Thoracic aorta (tissue), 2 donors: Measurements from ENCODE around the gene TENM3. TPM values are rescaled to one million over a fixed set of nuclear protein-coding genes. Genes with fewer than 3 reads are reported as not detected.

Experiments used
- ATAC-seq: fragments of 150-250 bp; one replicate; pipeline ENCODE4 v1.8.0; 2017; ENCODE audit warnings: low read depth; ENCODE audit not compliant: insufficient number of reproducible peaks, low FRiP score
- DNase-seq: peaks from one replicate; pipeline ENCODE4 v3.0.0-alpha.2; 2020; ENCODE audit warnings: low spot score
- H3K27ac ChIP-seq, 2 donors: fragments of 200-600 bp; sonication (generic); 1 replicate in 1 of 2; 2 replicates in 1 of 2; pipeline ENCODE4 v1.5.1; 2016; ENCODE audit warnings: mild to moderate bottlenecking in 2 of 2, moderate library complexity in 2 of 2
- H3K27me3 ChIP-seq: fragments of 200-600 bp; sonication (generic); replicated peaks from 2 replicates; pipeline ENCODE4 v1.6.0; 2016; ENCODE audit warnings: mild to moderate bottlenecking; ENCODE audit not compliant: insufficient read depth
- H3K36me3 ChIP-seq: fragments of 200-600 bp; sonication (generic); one replicate; pipeline ENCODE4 v1.5.1; 2016
- H3K4me1 ChIP-seq, 2 donors: fragments of 200-600 bp; sonication (generic); 1 replicate in 1 of 2; 2 replicates in 1 of 2; pipeline versions ENCODE4 v1.5.1 to v1.6.0; 2016; ENCODE audit warnings: low read depth in 2 of 2, mild to moderate bottlenecking in 1 of 2; ENCODE audit not compliant: control insufficient read depth in 1 of 2
- H3K4me3 ChIP-seq: fragments of 200-600 bp; sonication (generic); 2 replicates; pipeline ENCODE4 v1.5.1; 2016; ENCODE audit warnings: mild to moderate bottlenecking
- H3K9me3 ChIP-seq: fragments of 200-600 bp; sonication (generic); 2 replicates; pipeline ENCODE4 v1.5.1; 2016
- total RNA-seq, 2 donors: library from RNA; depleted of rRNA; stranded (reverse); fragments of >200 nt; gene quantifications; one replicate each; pipeline versions ENCODE4 v1.1.0 to v1.2.3, GENCODE V29; 2016
- TF ChIP-seq, protein P1 (sequence below): fragments of 200-600 bp; sonication (generic); IDR thresholded peaks from one replicate; pipeline ENCODE4 v1.5.1; 2019; ENCODE audit warnings: antibody characterized with exemption

TENM3 gene
- total RNA-seq, 2 donors from 2014 or later: 0.68 to 8.0 TPM

DNA sequence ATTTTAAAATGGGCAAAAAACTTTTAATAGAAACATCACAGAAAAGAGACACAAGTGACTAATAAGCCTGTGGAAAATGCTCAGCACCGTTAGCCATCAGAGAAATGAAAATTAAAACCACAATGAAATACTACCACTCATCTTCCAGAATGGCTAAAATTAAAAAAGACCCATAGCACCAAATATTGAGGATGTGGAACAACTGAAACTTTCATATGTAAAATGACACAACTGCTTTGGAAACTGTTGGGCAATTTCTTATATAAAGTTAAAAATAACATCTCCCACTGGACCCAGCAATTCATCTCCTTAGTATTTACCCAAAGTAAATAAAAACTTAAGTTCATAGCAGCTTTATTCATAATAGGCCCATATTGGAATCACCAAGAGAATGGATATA is 94.2 kb downstream of the TENM3 start:
- no peak for ATAC-seq
- Histone ChIP-seq H3K4me3 (no peak overlapping the region), H3K36me3 (no peaks in the 10 kb centered on the region), H3K4me1 (no peaks in the 10 kb centered on the region), H3K27ac (no peak overlapping the region), H3K9me3 (no peaks in the 10 kb centered on the region), H3K27me3 (no peaks in the 10 kb centered on the region)
- no peak for DNase-seq
- TF ChIP-seq, protein P1, sequence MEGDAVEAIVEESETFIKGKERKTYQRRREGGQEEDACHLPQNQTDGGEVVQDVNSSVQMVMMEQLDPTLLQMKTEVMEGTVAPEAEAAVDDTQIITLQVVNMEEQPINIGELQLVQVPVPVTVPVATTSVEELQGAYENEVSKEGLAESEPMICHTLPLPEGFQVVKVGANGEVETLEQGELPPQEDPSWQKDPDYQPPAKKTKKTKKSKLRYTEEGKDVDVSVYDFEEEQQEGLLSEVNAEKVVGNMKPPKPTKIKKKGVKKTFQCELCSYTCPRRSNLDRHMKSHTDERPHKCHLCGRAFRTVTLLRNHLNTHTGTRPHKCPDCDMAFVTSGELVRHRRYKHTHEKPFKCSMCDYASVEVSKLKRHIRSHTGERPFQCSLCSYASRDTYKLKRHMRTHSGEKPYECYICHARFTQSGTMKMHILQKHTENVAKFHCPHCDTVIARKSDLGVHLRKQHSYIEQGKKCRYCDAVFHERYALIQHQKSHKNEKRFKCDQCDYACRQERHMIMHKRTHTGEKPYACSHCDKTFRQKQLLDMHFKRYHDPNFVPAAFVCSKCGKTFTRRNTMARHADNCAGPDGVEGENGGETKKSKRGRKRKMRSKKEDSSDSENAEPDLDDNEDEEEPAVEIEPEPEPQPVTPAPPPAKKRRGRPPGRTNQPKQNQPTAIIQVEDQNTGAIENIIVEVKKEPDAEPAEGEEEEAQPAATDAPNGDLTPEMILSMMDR: no peak

DNA sequence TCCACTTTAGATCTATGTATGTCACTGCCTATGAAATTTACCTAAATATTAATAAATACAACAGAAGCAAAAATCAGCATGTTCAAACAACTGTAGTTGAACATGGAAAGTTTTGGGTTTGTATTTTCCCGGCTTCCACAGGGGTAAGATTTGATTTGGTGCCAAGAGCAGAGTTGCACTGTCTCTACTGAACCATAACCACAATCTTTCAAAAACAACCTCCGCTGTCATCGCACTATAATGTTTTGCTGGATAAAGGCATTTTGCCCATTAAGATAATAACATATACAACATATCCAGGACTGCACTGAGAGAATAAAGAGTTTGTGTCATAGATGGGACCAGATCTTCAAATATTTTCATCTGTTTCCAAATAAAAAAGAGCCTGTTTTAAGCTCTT is 94.9 kb downstream of the TENM3 start:
- Histone ChIP-seq H3K36me3 (no peaks in the 10 kb centered on the region), H3K9me3 (no peaks in the 10 kb centered on the region), H3K27me3 (no peaks in the 10 kb centered on the region), H3K4me3 (no peak overlapping the region), H3K4me1 (no peaks in the 10 kb centered on the region), H3K27ac (no peak overlapping the region)
- DNase-seq (no peak), ATAC-seq (no peak)
- TF ChIP-seq, protein P1: no peak

DNA sequence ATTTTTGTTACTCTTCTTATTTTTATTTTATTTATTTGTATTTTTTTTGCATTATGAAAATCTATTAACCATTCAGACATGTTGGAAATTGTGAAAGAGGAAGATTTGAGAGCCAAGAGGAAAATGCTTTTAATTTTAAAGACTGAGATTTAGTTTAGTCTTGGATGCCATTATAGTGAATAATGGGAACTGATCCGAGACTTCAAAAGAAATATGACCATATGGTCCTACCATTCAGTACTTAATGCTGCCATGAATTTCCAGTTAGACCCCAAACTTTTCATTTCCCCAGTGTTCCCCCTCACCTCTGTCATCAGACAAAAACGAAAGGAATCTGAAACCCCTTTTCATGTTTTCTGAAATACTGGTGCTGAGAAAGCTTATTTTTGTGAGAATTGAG is 95.5 kb downstream of the TENM3 start:
- Histone ChIP-seq H3K4me3 (no peak overlapping the region), H3K36me3 (no peaks in the 10 kb centered on the region), H3K4me1 (no peaks in the 10 kb centered on the region), H3K9me3 (no peaks in the 10 kb centered on the region), H3K27ac (no peak overlapping the region), H3K27me3 (no peaks in the 10 kb centered on the region)
- no peak for DNase-seq
- TF ChIP-seq, protein P1: no peak
- no peak for ATAC-seq

DNA sequence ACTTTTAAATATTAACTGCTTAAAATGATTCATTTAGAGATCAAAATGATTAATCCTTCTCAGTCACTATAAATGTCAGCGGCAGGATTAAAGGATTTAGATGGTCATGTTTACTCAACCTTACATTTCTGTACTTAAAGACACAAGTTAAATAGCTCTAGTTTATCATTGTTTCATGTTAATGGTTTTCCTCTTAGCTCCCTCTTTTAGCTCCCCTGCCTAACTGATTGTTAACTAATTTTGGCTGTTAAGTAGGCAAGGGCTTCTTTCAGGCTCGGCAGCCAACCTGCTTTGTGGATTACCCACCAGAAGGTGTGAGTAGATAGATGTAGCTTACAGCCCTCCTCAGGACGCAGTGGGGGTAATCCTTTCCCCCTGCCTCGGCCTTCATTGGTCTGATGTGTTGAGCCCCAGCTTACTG is 96.0 kb downstream of the TENM3 start:
- Histone ChIP-seq H3K4me3 (no peak overlapping the region), H3K27me3 (no peaks in the 10 kb centered on the region), H3K9me3 (no peaks in the 10 kb centered on the region), H3K36me3 (no peaks in the 10 kb centered on the region), H3K4me1 (no peaks in the 10 kb centered on the region), H3K27ac (no peak overlapping the region)
- ATAC-seq: no peak
- DNase-seq: no peak
- TF ChIP-seq, protein P1: no peak

DNA sequence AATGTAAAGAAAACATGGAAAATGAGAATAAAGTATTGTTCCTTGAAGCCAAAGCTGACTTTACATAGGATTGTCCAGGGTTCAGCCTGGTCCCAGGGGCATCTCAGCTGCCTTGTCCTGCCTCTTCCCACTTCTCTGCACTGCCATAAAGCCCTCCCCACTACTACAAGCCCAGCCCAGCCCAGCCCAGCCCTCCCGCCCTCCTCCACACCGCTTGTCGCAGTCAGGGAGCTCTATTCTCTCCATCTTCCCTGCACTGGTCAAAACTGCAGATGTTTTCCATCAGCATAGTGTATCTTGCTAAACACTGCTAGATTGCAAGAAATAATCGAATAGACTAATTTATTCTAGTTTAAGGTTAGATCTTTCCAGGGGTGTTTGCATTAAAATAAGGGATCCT is 100.3 kb downstream of the TENM3 start:
- no peaks in the 10 kb centered on the region for H3K9me3 ChIP-seq
- no peak overlapping the region for H3K4me3 ChIP-seq
- H3K36me3 ChIP-seq: no peaks in the 10 kb centered on the region
- H3K27ac ChIP-seq: no peak overlapping the region
- H3K27me3 ChIP-seq: no peaks in the 10 kb centered on the region
- TF ChIP-seq, protein P1: no peak
- ATAC-seq: no peak
- no peak for DNase-seq
- H3K4me1 ChIP-seq: no peaks in the 10 kb centered on the region
